Vagina (tissue), 2 donors: ENCODE data around the gene PGLYRP3.

Experiments used
- CTCF ChIP-seq, 3 experiments: fragments of 450-650 bp in 2 of 3; fragments of 200-600 bp in 1 of 3; sonication (generic) in 1 of 3; IDR thresholded peaks; one replicate each; pipeline ENCODE4 v1.5.1; 2017 to 2019; ENCODE audit warnings: antibody characterized with exemption in 3 of 3, mild to moderate bottlenecking in 2 of 3, moderate library complexity in 2 of 3
- POLR2A ChIP-seq, 2 donors: fragments of 450-650 bp; IDR thresholded peaks; one replicate each; pipeline ENCODE4 v1.6.1; 2017; ENCODE audit warnings: antibody characterized with exemption in 2 of 2, mild to moderate bottlenecking in 2 of 2, moderate library complexity in 2 of 2

DNA sequence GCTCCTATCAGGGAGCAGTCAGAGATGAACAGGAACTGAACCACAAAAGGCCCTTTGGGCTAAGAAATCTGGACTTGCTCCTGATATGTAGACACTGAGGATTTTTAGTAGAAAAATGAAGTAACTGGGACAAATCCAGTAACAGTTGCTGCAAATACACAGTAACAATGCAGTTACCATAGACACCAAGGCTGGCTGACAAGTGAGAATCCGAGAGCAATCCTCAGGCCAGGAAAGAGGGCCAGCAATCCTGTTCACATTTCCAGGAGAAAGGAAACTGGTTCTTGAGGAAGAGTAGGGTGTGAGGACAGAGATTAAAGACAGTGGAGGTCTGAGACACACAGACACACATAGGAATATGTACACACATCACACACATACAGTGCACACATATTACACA, 62.6 kb downstream of the PGLYRP3 start:
- TF ChIP-seq POLR2A (IDR thresholded peaks at IDR 0.05) (no peak), CTCF (IDR thresholded peaks at IDR 0.05) (no peak)
